CD4-positive, alpha-beta memory T cell (primary cell): Measurements from ENCODE around the gene ZGRF1. TPM values are rescaled to one million over a fixed set of nuclear protein-coding genes. Genes with fewer than 3 reads are reported as not detected.

Experiments used
- CTCF ChIA-PET: fragments of 350-600 bp; sonication (Branson Sonifier 250); formaldehyde crosslinking; loops from one replicate; lab custom pipeline; 2021; ENCODE audit warnings: inconsistent platforms; ENCODE audit not compliant: partially characterized antibody; lab: Charles Lee
- POLR2A ChIA-PET: fragments of 350-600 bp; sonication (Branson Sonifier 250); formaldehyde crosslinking; loops from one replicate; lab custom pipeline; 2021; ENCODE audit not compliant: partially characterized antibody; lab: Charles Lee
- DNase-seq, 5 donors: peaks; one replicate each; pipeline versions ENCODE4 v3.0.0 to v3.0.0-alpha.2; 2020 to 2022; ENCODE audit warnings: mixed read lengths in 1 of 5
- H3K27ac ChIP-seq: one replicate; pipeline ENCODE4 v1.7.0; 2013; ENCODE audit warnings: low read depth, low read length
- H3K27me3 ChIP-seq: 2 replicates; pipeline ENCODE4 v1.7.0; 2013; ENCODE audit warnings: mild to moderate bottlenecking, low read length, moderate library complexity; ENCODE audit not compliant: insufficient read depth
- H3K36me3 ChIP-seq: 2 replicates; pipeline ENCODE4 v1.7.0; 2013; ENCODE audit warnings: mild to moderate bottlenecking, low read length, moderate library complexity; ENCODE audit not compliant: insufficient read depth
- H3K4me1 ChIP-seq: 2 replicates; pipeline ENCODE4 v1.7.0; 2013; ENCODE audit warnings: mild to moderate bottlenecking, low read length, moderate library complexity; ENCODE audit not compliant: insufficient read depth
- H3K4me3 ChIP-seq, 2 donors: one replicate each; pipeline ENCODE4 v1.7.0; 2013; ENCODE audit warnings: low read length in 2 of 2, mild to moderate bottlenecking in 1 of 2
- H3K9me3 ChIP-seq, 2 donors: one replicate each; pipeline ENCODE4 v1.7.0; 2013; ENCODE audit warnings: low read length in 2 of 2, control low read depth in 1 of 2; ENCODE audit not compliant: control insufficient read depth in 1 of 2
- H3K27ac Mint-ChIP-seq, 7 donors: one replicate each; pipeline ENCODE4 v1.8.0; 2020 to 2021; ENCODE audit warnings: mixed read lengths in 7 of 7, mild to moderate bottlenecking in 6 of 7, inconsistent platforms in 3 of 7, moderate library complexity in 3 of 7
- H3K27me3 Mint-ChIP-seq, 2 donors: one replicate each; pipeline ENCODE4 v1.8.0; 2020 to 2021; ENCODE audit warnings: mixed read lengths in 2 of 2
- H3K36me3 Mint-ChIP-seq, 2 donors: one replicate each; pipeline ENCODE4 v1.8.0; 2020 to 2021; ENCODE audit warnings: mixed read lengths in 2 of 2, inconsistent platforms in 1 of 2, mild to moderate bottlenecking in 1 of 2
- H3K4me1 Mint-ChIP-seq, 4 donors: one replicate each; pipeline ENCODE4 v1.8.0; 2020 to 2021; ENCODE audit warnings: mixed read lengths in 4 of 4, mild to moderate bottlenecking in 1 of 4
- H3K4me3 Mint-ChIP-seq, 8 donors: one replicate each; pipeline ENCODE4 v1.8.0; 2020 to 2021; ENCODE audit warnings: mixed read lengths in 8 of 8, mild to moderate bottlenecking in 7 of 8, moderate library complexity in 6 of 8, inconsistent platforms in 3 of 8
- H3K9me3 Mint-ChIP-seq, 8 donors: one replicate each; pipeline ENCODE4 v1.8.0; 2020 to 2021; ENCODE audit warnings: mixed read lengths in 8 of 8, mild to moderate bottlenecking in 5 of 8, inconsistent platforms in 3 of 8, moderate library complexity in 1 of 8
- intact Hi-C: fragments of 100-400 bp; cut with micrococcal nuclease; formaldehyde crosslinking; loops from one replicate; pipeline ENCODE4 v1.15.1; 2023
- polyA plus RNA-seq, 2 donors: library from polyadenylated mRNA; unstranded; fragments of 300-500 nt; fragmentation: Illumina TruSeq; gene quantifications; one replicate each; pipeline ENCODE4 v1.2.3, GENCODE V29; 2021
- total RNA-seq, 2 experiments: library from RNA; stranded (reverse); gene quantifications; one replicate each; pipeline ENCODE4 v1.2.3, GENCODE V29; 2021

The ZGRF1 gene
- total and polyA plus RNA-seq, 4 experiments from 2014 or later: 1.4 to 7.6 (median 3.8) TPM

GRCh38 chr4:112510291-112511092 lies 126.2 kb downstream of the ZGRF1 start:
- DNase-seq: no peak
- H3K4me1 Mint-ChIP-seq: peaks cover 24 to 63% (median 36%) of the 10 kb centered on the region in 4 donors
- ChIA-PET POLR2A (interaction anchor here (0.7 kb wide), 1 partner anchor 9 kb away, joined by 4 read pairs; no protein-coding TSS in a partner anchor), CTCF (interaction anchor here (0.6 to 1.4 kb wide), 4 partner anchors 10 to 14 kb away, joined by 3 to 8 read pairs (median 4); no protein-coding TSS in a partner anchor)
- Histone ChIP-seq H3K4me3 (no peak overlapping the region), H3K4me1 (peaks cover 49% of the 10 kb centered on the region), H3K36me3 (no peaks in the 10 kb centered on the region), H3K27ac (no peak overlapping the region), H3K27me3 (peaks cover 66% of the 10 kb centered on the region), H3K9me3 (no peaks in the 10 kb centered on the region)
- peaks cover 0 to 21% (median 11%) of the 10 kb centered on the region in 8 donors for H3K9me3 Mint-ChIP-seq
- peak overlapping the region in 1 of 7 donors; percentile 63 for H3K27ac Mint-ChIP-seq
- peak overlapping the region; percentile 57 to 83 (median 64) for H3K4me3 Mint-ChIP-seq
- H3K36me3 Mint-ChIP-seq: peaks cover 2 to 3% of the 10 kb centered on the region in 2 donors
- H3K27me3 Mint-ChIP-seq: peaks cover 74 to 76% of the 10 kb centered on the region in 2 donors
- intact Hi-C loops: no loop called here

GRCh38 chr4:112509243-112510141 lies 127.2 kb downstream of the ZGRF1 start:
- Histone ChIP-seq H3K27me3 (peaks cover 63% of the 10 kb centered on the region), H3K27ac (no peak overlapping the region), H3K9me3 (no peaks in the 10 kb centered on the region), H3K4me1 (peaks cover 43% of the 10 kb centered on the region), H3K4me3 (peak overlapping the region in 1 of 2 donors; percentile 11), H3K36me3 (no peaks in the 10 kb centered on the region)
- Mint-ChIP-seq H3K36me3 (peaks cover 0 to 3% of the 10 kb centered on the region in 2 donors), H3K4me3 (peak overlapping the region; percentile 62 to 80 (median 72)), H3K27ac (peak overlapping the region in 2 of 7 donors; percentile 0 to 15), H3K27me3 (peaks cover 73 to 74% of the 10 kb centered on the region in 2 donors), H3K9me3 (peaks cover 0 to 21% (median 11%) of the 10 kb centered on the region in 8 donors), H3K4me1 (peaks cover 20 to 53% (median 28%) of the 10 kb centered on the region in 4 donors)
- DNase-seq: no peak
- ChIA-PET POLR2A (interaction anchor here (0.7 kb wide), 1 partner anchor 10 kb away, joined by 4 read pairs; no protein-coding TSS in a partner anchor), CTCF (interaction anchor here (0.9 to 1.4 kb wide), 3 partner anchors 13 to 15 kb away, joined by 4 to 8 read pairs (median 5); no protein-coding TSS in a partner anchor)
- intact Hi-C loops: no loop called here

GRCh38 chr4:112508356-112508755 lies 128.4 kb downstream of the ZGRF1 start:
- Mint-ChIP-seq H3K27me3 (peaks cover 64 to 65% of the 10 kb centered on the region in 2 donors), H3K4me3 (peak overlapping the region in 2 of 8 donors; percentile 8 to 80), H3K27ac (peak overlapping the region in 1 of 7 donors; percentile 0), H3K36me3 (peaks cover 0 to 3% of the 10 kb centered on the region in 2 donors), H3K4me1 (peaks cover 13 to 44% (median 21%) of the 10 kb centered on the region in 4 donors), H3K9me3 (peaks cover 0 to 18% (median 10%) of the 10 kb centered on the region in 8 donors)
- Histone ChIP-seq H3K9me3 (no peaks in the 10 kb centered on the region), H3K4me3 (no peak overlapping the region), H3K36me3 (no peaks in the 10 kb centered on the region), H3K27ac (no peak overlapping the region), H3K4me1 (peaks cover 36% of the 10 kb centered on the region), H3K27me3 (peaks cover 52% of the 10 kb centered on the region)
- no peak for DNase-seq
- ChIA-PET CTCF (interaction anchor here (0.6 to 0.9 kb wide), 2 partner anchors 14 to 16 kb away, joined by 3 to 4 read pairs; no protein-coding TSS in a partner anchor), POLR2A (interaction anchor here (1.2 kb wide), 1 partner anchor 223 kb away, joined by 3 read pairs; the partner anchor contains the start of gene TIFA)
- intact Hi-C loops: no loop called here

GRCh38 chr4:112504807-112505206 lies 131.9 kb downstream of the ZGRF1 start:
- ChIA-PET POLR2A (no interaction called here), CTCF (no interaction called here)
- H3K27me3 Mint-ChIP-seq: peaks cover 50 to 52% of the 10 kb centered on the region in 2 donors
- no peak overlapping the region for H3K4me3 Mint-ChIP-seq
- Histone ChIP-seq H3K4me3 (no peak overlapping the region), H3K27me3 (peaks cover 20% of the 10 kb centered on the region), H3K9me3 (no peaks in the 10 kb centered on the region), H3K36me3 (no peaks in the 10 kb centered on the region), H3K27ac (no peak overlapping the region), H3K4me1 (peaks cover 15% of the 10 kb centered on the region)
- H3K36me3 Mint-ChIP-seq: no peaks in the 10 kb centered on the region
- intact Hi-C loops: no loop called here
- peaks cover 0 to 4% (median 0%) of the 10 kb centered on the region in 8 donors for H3K9me3 Mint-ChIP-seq
- H3K4me1 Mint-ChIP-seq: peaks cover 9 to 18% (median 9%) of the 10 kb centered on the region in 4 donors
- no peak for DNase-seq
- H3K27ac Mint-ChIP-seq: no peak overlapping the region

GRCh38 chr4:112502871-112503270 lies 133.8 kb downstream of the ZGRF1 start:
- Mint-ChIP-seq H3K27me3 (peaks cover 32 to 40% of the 10 kb centered on the region in 2 donors), H3K9me3 (peaks cover 0 to 4% (median 0%) of the 10 kb centered on the region in 8 donors), H3K27ac (no peak overlapping the region), H3K4me1 (no peaks in the 10 kb centered on the region), H3K4me3 (no peak overlapping the region), H3K36me3 (no peaks in the 10 kb centered on the region)
- Histone ChIP-seq H3K4me1 (no peaks in the 10 kb centered on the region), H3K27ac (no peak overlapping the region), H3K4me3 (no peak overlapping the region), H3K36me3 (no peaks in the 10 kb centered on the region), H3K27me3 (peaks cover under 1% of the 10 kb centered on the region), H3K9me3 (no peaks in the 10 kb centered on the region)
- DNase-seq: no peak
- intact Hi-C loops: no loop called here
- ChIA-PET CTCF (interaction anchor here (3.8 kb wide), 1 partner anchor 21 kb away, joined by 21 read pairs; no protein-coding TSS in a partner anchor), POLR2A (no interaction called here)

- intact Hi-C loops: no loop called here
- CTCF ChIA-PET: no interaction called here
- no peaks in the 10 kb centered on the region for H3K4me1 ChIP-seq
These were observed 144.4 kb downstream of the ZGRF1 start for GRCh38 chr4:112492321-112492720.

More at GRCh38 chr4:112492321-112492720, 144.4 kb downstream of the ZGRF1 start:
- Mint-ChIP-seq H3K27ac (no peak overlapping the region), H3K4me1 (no peaks in the 10 kb centered on the region), H3K4me3 (no peak overlapping the region), H3K9me3 (peaks cover 10 to 29% (median 22%) of the 10 kb centered on the region in 8 donors), H3K36me3 (peaks cover 0 to 3% of the 10 kb centered on the region in 2 donors), H3K27me3 (peaks cover 13 to 23% of the 10 kb centered on the region in 2 donors)
- no peak overlapping the region for H3K27ac ChIP-seq
- DNase-seq: no peak
- no peaks in the 10 kb centered on the region for H3K27me3 ChIP-seq
- H3K4me3 ChIP-seq: no peak overlapping the region
- POLR2A ChIA-PET: no interaction called here
- no peaks in the 10 kb centered on the region for H3K9me3 ChIP-seq
- no peaks in the 10 kb centered on the region for H3K36me3 ChIP-seq
